Measurements from ENCODE around the gene WSCD2.

Gene WSCD2

GRCh38 chr12:108175310-108175709, 46.2 kb downstream of the WSCD2 start:
- H3K27me3 ChIP-seq (ENCODE audit: control insufficient read depth, insufficient read depth, low read length): no peaks in the 10 kb centered on the region
- no peak overlapping the region for H3K27ac ChIP-seq (ENCODE audit: low read depth, low read length)
- no peaks in the 10 kb centered on the region for H3K4me1 ChIP-seq (ENCODE audit: control insufficient read depth, insufficient read depth, low read length)
- H3K9ac ChIP-seq (ENCODE audit: low read length): no peak overlapping the region
- no peaks in the 10 kb centered on the region for H3K36me3 ChIP-seq (ENCODE audit: control insufficient read depth, insufficient read depth, low read length)
- H3K4me3 ChIP-seq (ENCODE audit: low read length): no peak overlapping the region

GRCh38 chr12:108176292-108176691, 47.2 kb downstream of the WSCD2 start:
- Histone ChIP-seq H3K27me3 (ENCODE audit: control insufficient read depth, insufficient read depth, low read length) (no peaks in the 10 kb centered on the region), H3K4me3 (ENCODE audit: low read length) (no peak overlapping the region), H3K9ac (ENCODE audit: low read length) (no peak overlapping the region), H3K36me3 (ENCODE audit: control insufficient read depth, insufficient read depth, low read length) (no peaks in the 10 kb centered on the region), H3K4me1 (ENCODE audit: control insufficient read depth, insufficient read depth, low read length) (no peaks in the 10 kb centered on the region), H3K27ac (ENCODE audit: low read depth, low read length) (no peak overlapping the region)

GRCh38 chr12:108177131-108177530, 48.0 kb downstream of the WSCD2 start:
- H3K27me3 ChIP-seq (ENCODE audit: control insufficient read depth, insufficient read depth, low read length): no peaks in the 10 kb centered on the region
- H3K27ac ChIP-seq (ENCODE audit: low read depth, low read length): no peak overlapping the region
- no peak overlapping the region for H3K9ac ChIP-seq (ENCODE audit: low read length)
- H3K4me3 ChIP-seq (ENCODE audit: low read length): no peak overlapping the region
- H3K36me3 ChIP-seq (ENCODE audit: control insufficient read depth, insufficient read depth, low read length): no peaks in the 10 kb centered on the region
- H3K4me1 ChIP-seq (ENCODE audit: control insufficient read depth, insufficient read depth, low read length): peaks cover 3% of the 10 kb centered on the region

GRCh38 chr12:108179305-108179704, 50.2 kb downstream of the WSCD2 start:
- H3K9ac ChIP-seq (ENCODE audit: low read length): no peak overlapping the region
- H3K4me1 ChIP-seq (ENCODE audit: control insufficient read depth, insufficient read depth, low read length): peaks cover 3% of the 10 kb centered on the region
- no peak overlapping the region for H3K27ac ChIP-seq (ENCODE audit: low read depth, low read length)
- no peak overlapping the region for H3K4me3 ChIP-seq (ENCODE audit: low read length)
- H3K36me3 ChIP-seq (ENCODE audit: control insufficient read depth, insufficient read depth, low read length): no peaks in the 10 kb centered on the region
- H3K27me3 ChIP-seq (ENCODE audit: control insufficient read depth, insufficient read depth, low read length): no peaks in the 10 kb centered on the region

- no peaks in the 10 kb centered on the region for H3K27me3 ChIP-seq (ENCODE audit: control insufficient read depth, insufficient read depth, low read length)
- H3K4me3 ChIP-seq (ENCODE audit: low read length): no peak overlapping the region
- H3K4me1 ChIP-seq (ENCODE audit: control insufficient read depth, insufficient read depth, low read length): peaks cover 3% of the 10 kb centered on the region
- H3K36me3 ChIP-seq (ENCODE audit: control insufficient read depth, insufficient read depth, low read length): no peaks in the 10 kb centered on the region
- no peak overlapping the region for H3K9ac ChIP-seq (ENCODE audit: low read length)
- no peak overlapping the region for H3K27ac ChIP-seq (ENCODE audit: low read depth, low read length)
Observed at GRCh38 chr12:108180255-108181094, 51.4 kb downstream of the WSCD2 start.

- Histone ChIP-seq H3K36me3 (ENCODE audit: control insufficient read depth, insufficient read depth, low read length) (no peaks in the 10 kb centered on the region), H3K27ac (ENCODE audit: low read depth, low read length) (no peak overlapping the region), H3K9ac (ENCODE audit: low read length) (no peak overlapping the region), H3K4me1 (ENCODE audit: control insufficient read depth, insufficient read depth, low read length) (peaks cover 3% of the 10 kb centered on the region), H3K4me3 (ENCODE audit: low read length) (no peak overlapping the region), H3K27me3 (ENCODE audit: control insufficient read depth, insufficient read depth, low read length) (no peaks in the 10 kb centered on the region)
Observed at GRCh38 chr12:108181095-108181454, 52.0 kb downstream of the WSCD2 start.

GRCh38 chr12:108182096-108182495, 53.0 kb downstream of the WSCD2 start:
- Histone ChIP-seq H3K9ac (ENCODE audit: low read length) (no peak overlapping the region), H3K4me3 (ENCODE audit: low read length) (no peak overlapping the region), H3K36me3 (ENCODE audit: control insufficient read depth, insufficient read depth, low read length) (no peaks in the 10 kb centered on the region), H3K4me1 (ENCODE audit: control insufficient read depth, insufficient read depth, low read length) (peaks cover 3% of the 10 kb centered on the region), H3K27ac (ENCODE audit: low read depth, low read length) (no peak overlapping the region), H3K27me3 (ENCODE audit: control insufficient read depth, insufficient read depth, low read length) (no peaks in the 10 kb centered on the region)

GRCh38 chr12:108185002-108185401, 55.9 kb downstream of the WSCD2 start:
- H3K27ac ChIP-seq (ENCODE audit: low read depth, low read length): no peak overlapping the region
- no peak overlapping the region for H3K4me3 ChIP-seq (ENCODE audit: low read length)
- no peaks in the 10 kb centered on the region for H3K36me3 ChIP-seq (ENCODE audit: control insufficient read depth, insufficient read depth, low read length)
- H3K4me1 ChIP-seq (ENCODE audit: control insufficient read depth, insufficient read depth, low read length): peaks cover 5% of the 10 kb centered on the region
- no peak overlapping the region for H3K9ac ChIP-seq (ENCODE audit: low read length)
- H3K27me3 ChIP-seq (ENCODE audit: control insufficient read depth, insufficient read depth, low read length): no peaks in the 10 kb centered on the region

- H3K27ac ChIP-seq (ENCODE audit: low read depth, low read length): no peak overlapping the region
- H3K4me3 ChIP-seq (ENCODE audit: low read length): no peak overlapping the region
- H3K9ac ChIP-seq (ENCODE audit: low read length): no peak overlapping the region
- no peaks in the 10 kb centered on the region for H3K27me3 ChIP-seq (ENCODE audit: control insufficient read depth, insufficient read depth, low read length)
- H3K36me3 ChIP-seq (ENCODE audit: control insufficient read depth, insufficient read depth, low read length): no peaks in the 10 kb centered on the region
- H3K4me1 ChIP-seq (ENCODE audit: control insufficient read depth, insufficient read depth, low read length): peaks cover 14% of the 10 kb centered on the region
Observed at GRCh38 chr12:108187831-108188230, 58.7 kb downstream of the WSCD2 start.

- no peaks in the 10 kb centered on the region for H3K27me3 ChIP-seq (ENCODE audit: control insufficient read depth, insufficient read depth, low read length)
- no peak overlapping the region for H3K4me3 ChIP-seq (ENCODE audit: low read length)
- H3K9ac ChIP-seq (ENCODE audit: low read length): no peak overlapping the region
- H3K27ac ChIP-seq (ENCODE audit: low read depth, low read length): peak overlapping the region; percentile 24
- H3K4me1 ChIP-seq (ENCODE audit: control insufficient read depth, insufficient read depth, low read length): peaks cover 15% of the 10 kb centered on the region
- no peaks in the 10 kb centered on the region for H3K36me3 ChIP-seq (ENCODE audit: control insufficient read depth, insufficient read depth, low read length)
Observed at GRCh38 chr12:108190529-108190928, 61.4 kb downstream of the WSCD2 start.

GRCh38 chr12:108191086-108191485, 62.0 kb downstream of the WSCD2 start:
- Histone ChIP-seq H3K4me1 (ENCODE audit: control insufficient read depth, insufficient read depth, low read length) (peaks cover 15% of the 10 kb centered on the region), H3K27me3 (ENCODE audit: control insufficient read depth, insufficient read depth, low read length) (no peaks in the 10 kb centered on the region), H3K4me3 (ENCODE audit: low read length) (no peak overlapping the region), H3K9ac (ENCODE audit: low read length) (no peak overlapping the region), H3K27ac (ENCODE audit: low read depth, low read length) (no peak overlapping the region), H3K36me3 (ENCODE audit: control insufficient read depth, insufficient read depth, low read length) (no peaks in the 10 kb centered on the region)

- peaks cover 15% of the 10 kb centered on the region for H3K4me1 ChIP-seq (ENCODE audit: control insufficient read depth, insufficient read depth, low read length)
- H3K27ac ChIP-seq (ENCODE audit: low read depth, low read length): no peak overlapping the region
- no peak overlapping the region for H3K9ac ChIP-seq (ENCODE audit: low read length)
- no peak overlapping the region for H3K4me3 ChIP-seq (ENCODE audit: low read length)
- H3K36me3 ChIP-seq (ENCODE audit: control insufficient read depth, insufficient read depth, low read length): no peaks in the 10 kb centered on the region
- no peaks in the 10 kb centered on the region for H3K27me3 ChIP-seq (ENCODE audit: control insufficient read depth, insufficient read depth, low read length)
Observed at GRCh38 chr12:108191938-108192337, 62.9 kb downstream of the WSCD2 start.

- Histone ChIP-seq H3K36me3 (ENCODE audit: control insufficient read depth, insufficient read depth, low read length) (no peaks in the 10 kb centered on the region), H3K9ac (ENCODE audit: low read length) (no peak overlapping the region), H3K4me3 (ENCODE audit: low read length) (no peak overlapping the region), H3K27me3 (ENCODE audit: control insufficient read depth, insufficient read depth, low read length) (no peaks in the 10 kb centered on the region), H3K27ac (ENCODE audit: low read depth, low read length) (no peak overlapping the region), H3K4me1 (ENCODE audit: control insufficient read depth, insufficient read depth, low read length) (peaks cover 15% of the 10 kb centered on the region)
Observed at GRCh38 chr12:108193493-108193892, 64.4 kb downstream of the WSCD2 start.

Measured in rectal smooth muscle tissue (tissue), 1 donor.